ENCODE data around the gene FOXL3.

- TF ChIP-seq CTCF (IDR thresholded peaks at IDR 0.05) (no peak), POLR2A (IDR thresholded peaks at IDR 0.05) (no peak)
Observed at GRCh38 chr7:247181-247580, 42.8 kb upstream of the FOXL3 start.

Measured in testis (tissue), 2 donors.